Fibroblast of skin of back (primary cell): Measurements from ENCODE around the gene CLIC6.
A peak's percentile ranks its signal among the peaks of the same experiment; 100 is the strongest.

Experiments
- DNase-seq: peaks from one replicate; pipeline ENCODE4 v3.0.0-alpha.2; 2013

The CLIC6 gene

DNA sequence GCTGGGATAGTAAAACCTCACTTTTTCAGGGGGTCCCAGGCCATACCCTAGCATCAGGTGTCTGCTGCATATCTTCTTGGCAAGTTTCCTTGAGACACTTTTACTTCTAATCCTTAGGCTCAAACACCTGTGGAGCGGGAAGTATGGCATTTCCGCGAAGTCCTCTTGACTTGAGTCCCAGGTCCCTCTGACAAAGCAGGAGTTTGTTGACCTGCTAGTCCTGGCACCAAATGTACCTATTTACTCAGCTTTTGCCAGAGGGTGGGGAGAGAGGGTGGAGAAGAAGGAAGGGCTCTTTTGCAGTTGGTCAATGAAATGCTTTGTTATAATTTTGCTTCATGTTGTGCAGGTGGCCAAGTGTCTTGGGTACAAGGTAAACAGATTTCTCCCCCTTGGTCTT is 59.7 kb downstream of the CLIC6 start:
- DNase-seq: no peak

DNA sequence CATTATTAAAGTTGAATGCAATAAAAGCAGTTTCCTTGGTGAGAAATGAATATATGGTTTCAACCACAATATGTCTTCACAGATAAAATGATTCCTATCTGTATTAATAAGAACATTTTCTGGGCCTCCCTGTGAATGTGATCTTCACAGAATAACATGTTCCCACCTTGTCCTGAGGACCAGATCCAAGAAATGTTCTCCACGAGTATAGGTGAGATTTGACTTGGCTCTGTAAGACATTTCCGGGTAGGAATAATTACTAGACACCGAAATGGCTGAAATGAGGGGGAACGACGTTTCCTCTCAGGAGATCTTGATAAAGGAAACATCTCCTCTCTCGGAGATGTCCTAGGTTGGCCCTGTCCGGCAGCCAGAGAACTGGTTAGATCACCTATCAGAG is 61.4 kb downstream of the CLIC6 start:
- DNase-seq: no peak

DNA sequence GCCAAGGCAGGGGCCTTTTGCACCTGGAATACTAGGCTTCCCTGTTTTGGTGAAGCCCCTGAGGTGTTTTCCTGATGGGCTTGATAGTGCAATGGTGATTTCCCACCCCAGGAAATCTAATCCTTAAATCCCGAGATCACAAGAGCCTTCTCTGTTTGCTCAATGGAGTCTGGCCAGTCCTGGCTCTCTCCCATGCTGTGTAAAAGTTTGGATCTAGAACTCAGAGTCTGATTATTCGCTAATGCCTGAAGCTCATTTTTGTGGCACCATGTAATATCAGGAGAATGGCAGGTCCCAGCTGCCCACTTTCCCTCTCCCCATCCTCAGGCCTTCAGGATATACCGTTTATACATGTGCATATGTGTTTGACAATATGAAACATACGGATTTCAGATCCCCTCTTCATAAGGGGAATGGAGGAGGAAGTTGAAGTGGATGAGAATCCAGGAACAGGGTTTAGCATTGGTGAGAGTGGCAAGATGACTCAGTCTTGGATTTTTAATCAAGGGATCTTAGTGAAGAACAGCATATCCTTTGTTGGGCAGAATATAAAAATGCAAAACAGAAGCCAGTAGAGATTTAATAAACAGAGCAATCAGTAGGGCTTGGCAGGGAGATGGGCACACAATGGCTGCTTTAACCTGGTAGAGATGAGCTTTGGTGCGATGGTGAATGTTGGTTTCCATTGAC is 62.1 kb downstream of the CLIC6 start:
- DNase-seq: no peak

DNA sequence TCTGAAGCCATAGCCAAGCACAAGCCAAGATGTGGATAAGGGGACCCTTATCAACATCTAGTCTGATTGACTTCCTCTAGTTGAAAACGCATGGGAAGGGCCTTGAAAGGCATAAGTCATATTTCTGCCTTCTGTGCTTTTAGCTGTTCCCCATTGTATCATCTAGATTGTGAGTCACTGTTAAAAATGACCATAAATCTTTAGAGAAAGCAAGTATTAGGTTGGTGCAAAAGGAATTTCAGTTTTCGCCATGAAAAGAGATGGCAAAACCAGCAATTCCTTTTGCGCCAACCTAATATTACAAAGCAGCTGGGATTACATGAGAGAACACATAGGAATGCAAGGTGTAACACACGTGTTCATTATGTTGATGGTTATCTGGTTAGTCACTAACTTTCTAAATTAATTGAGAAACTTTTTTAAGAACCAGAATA is 63.6 kb downstream of the CLIC6 start:
- no peak for DNase-seq

DNA sequence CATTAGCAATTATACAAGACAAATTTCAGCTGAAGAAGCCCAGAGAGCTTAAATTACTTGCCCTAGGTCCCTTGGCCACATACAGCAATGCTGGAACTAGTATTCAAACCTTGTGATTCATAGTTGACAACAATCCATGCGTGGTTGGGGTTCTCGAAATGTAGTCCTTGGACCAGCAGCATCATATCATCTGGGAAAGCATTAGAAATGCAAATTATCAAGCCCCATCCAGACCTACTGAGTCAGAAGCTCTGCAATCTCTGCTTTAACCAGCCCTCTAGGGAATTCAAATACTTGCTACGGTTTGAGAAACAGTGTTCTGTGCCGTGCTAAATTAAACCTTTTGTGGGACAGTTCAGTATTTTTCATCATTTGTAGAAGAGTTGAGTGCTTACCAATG is 65.1 kb downstream of the CLIC6 start:
- no peak for DNase-seq

DNA sequence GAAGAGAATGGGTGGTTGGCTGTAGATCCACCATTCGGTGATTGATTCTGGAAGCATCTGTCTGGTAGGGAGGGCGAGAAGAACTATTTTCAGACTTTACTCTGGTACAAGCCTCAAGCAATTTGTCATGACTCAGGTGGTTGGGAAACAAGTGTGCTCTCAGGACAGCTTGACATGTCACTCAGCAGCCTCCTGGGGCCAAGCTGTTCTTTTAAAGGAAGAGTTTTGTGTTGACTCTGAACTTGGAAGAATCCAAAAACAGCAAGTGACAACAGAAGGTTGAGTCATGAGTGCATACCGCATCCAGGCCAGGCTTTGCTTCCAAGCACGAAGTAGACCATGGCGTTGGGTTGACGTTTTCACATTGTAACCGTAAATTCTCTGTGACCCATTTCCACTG is 65.9 kb downstream of the CLIC6 start:
- peak; percentile 51 for DNase-seq

DNA sequence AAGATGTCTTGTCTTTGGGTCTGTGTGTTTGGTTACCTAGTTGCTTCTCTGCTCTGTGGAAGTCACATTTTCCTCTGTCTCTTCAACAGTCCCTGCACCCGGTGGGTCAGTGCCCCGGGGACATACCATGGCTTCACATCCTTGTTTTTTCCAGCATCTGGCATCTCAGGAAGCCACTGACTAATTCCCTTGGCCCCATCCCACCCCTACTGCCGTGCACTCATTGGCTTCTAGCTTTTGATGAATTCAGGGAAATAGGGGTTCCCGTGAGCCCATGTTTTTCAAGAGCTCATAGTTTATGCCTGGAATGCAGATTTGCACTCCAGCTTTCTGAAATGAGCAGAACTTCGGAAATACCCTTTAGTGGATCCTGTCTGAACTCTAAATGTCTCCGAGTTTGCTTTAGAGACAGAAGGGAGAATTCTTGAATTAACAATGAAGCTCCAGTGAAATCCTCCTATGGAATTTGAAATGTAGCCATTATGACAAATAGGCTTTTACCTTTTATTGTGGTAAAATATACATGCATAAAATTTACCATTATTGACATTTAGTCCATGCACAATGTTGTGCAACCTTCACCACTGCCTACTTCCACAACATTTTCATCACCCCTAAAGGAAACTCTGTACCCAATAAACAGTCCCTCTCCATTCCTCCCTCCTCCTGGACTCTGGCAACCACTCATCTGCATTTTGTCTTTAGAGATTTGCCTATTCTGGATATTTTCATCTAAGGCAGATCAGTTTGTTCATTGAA is 67.5 kb downstream of the CLIC6 start:
- DNase-seq: peak; percentile 88

DNA sequence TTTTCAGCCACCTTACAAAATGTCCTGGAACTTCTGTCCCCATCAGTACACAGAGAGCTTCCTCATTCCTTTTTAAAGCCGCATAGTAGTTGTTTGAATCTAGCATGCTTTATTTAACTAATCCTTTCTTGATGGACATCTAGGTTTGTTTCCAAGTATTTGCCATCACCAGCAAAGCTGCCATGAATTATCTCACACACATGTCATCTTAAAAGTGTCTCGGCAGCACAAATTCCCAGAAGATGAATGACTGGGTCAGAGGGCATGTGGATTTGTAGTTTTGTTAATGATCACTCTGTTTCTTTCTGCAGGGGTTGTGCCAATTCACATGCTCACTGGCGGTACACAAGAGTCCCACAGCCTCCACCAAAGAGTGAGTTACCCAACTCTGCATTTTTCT is 68.3 kb downstream of the CLIC6 start:
- peak; percentile 50 for DNase-seq

DNA sequence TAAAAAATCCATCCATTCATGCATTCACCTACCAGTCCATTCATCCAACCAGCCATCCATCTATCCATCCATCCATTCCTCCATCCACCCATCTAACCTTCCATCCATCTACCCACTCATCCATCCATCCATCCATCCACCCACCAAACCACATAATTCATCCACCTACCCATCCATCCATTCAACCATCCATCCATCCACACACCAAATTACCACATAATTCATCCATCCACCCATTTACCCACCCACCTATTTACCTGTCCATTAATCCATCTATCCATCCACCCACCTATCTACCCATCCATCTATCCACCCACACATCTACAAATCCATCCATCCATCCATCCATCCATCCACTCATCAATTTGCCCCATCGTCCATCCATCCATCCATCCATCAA is 71.4 kb downstream of the CLIC6 start:
- no peak for DNase-seq

DNA sequence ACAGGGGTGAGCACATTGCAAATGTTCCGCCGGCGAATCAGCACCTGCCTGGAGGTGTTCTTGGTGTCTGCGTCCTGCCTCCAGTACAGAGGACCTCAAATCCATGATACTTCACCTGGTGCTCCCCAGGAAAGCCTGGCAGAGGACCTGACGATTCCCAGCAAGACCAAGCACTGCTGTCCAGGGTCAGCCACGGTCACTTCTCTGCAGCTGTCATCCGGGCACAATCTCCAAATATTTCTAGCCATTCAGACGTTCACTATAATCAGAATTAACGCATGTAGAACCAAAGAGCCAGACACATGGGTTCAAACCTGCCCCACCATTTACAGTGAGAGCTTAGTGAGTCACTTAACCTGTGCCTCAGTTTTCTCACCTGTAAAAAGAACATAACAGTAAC is 74.5 kb downstream of the CLIC6 start:
- no peak for DNase-seq

DNA sequence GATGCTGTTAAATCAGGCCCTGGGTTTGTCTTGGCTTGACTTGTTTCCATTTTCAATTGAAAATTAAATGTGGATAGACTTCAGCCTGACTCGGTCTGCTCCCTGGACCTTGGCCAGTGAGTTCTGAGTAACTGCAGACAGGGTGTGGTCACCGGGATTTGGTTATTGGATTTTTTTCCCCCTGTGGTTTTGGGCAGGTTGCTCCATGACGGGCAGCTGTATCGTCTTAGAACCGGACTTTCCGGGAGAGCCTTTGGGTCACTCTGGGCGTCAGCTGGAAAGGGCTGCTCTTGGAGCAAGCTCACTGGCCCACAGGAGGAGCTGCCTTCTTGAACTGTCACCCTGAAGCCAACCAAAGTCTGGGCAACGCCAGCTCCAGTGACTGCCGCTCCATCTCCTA is 75.0 kb downstream of the CLIC6 start:
- peak; percentile 40 for DNase-seq

DNA sequence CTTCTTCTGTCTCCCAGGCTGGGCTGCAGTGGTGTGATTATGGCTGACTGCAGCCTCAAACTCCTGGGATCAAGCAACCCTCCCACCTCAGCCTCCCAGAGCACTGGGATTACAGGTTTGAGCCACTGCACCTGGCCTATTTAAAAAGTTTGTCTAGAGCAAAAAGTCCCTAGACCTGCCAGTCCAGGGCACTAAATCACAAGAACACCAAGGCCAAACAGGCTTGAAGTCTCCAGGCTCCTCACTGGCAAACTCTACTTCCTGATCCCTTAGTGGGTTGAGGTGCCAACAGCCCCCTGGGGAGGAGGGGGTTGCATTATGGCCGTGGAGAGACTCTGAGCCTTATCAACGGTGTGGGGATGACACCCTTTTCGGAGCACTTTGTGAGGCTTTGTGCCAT is 76.0 kb downstream of the CLIC6 start:
- no peak for DNase-seq

DNA sequence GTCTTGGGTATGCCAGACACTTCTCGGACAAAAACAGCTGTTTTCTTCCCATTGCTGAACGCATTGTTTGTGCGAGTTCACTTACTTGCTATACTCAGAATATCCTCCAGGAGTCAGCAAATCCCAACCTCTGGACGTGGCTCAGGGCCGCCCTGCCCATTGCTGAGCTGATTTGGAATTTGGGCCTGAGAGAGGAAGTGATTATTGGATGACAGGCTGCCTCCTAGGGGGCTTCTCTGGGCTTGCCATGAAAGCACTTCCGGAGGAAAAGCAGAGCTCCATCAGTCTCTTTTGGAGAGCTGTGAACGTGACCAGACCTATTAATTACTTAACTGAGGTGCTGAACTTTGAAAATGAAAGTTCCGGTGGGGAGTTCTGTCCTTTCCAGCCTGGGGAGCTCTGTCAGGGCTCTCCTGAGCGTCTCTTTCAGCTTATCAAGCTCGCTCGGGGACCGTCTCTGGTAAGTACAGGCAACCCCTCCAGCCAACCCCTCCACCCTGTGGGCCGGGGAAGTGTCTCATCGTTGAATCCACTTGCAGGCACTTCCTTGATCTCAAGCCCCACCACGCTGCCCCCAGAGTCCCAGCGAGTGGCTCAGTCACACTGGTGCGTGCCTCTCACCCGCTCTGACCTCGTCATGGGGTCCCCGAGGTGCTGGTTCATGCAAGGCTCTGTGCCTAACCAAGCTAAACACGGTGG is 76.9 kb downstream of the CLIC6 start:
- DNase-seq: peak; percentile 91

DNA sequence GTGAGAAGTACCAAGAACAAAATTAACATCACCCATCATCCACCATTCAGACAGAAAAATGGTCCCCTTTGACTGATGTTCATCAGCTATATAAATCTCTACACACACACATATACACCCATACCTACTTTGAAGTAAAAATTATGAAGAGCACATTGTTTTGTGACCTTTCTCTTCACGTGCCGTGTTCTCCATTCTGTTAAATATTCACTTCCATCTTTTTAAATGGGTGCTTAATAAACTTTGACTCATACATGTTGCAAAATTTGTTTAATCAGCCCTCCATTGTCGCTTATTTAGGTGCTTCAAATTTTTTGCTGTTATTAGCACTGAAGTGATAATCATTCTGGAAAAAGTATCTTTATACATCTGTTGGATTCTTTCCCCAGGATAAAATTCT is 80.1 kb downstream of the CLIC6 start:
- no peak for DNase-seq

DNA sequence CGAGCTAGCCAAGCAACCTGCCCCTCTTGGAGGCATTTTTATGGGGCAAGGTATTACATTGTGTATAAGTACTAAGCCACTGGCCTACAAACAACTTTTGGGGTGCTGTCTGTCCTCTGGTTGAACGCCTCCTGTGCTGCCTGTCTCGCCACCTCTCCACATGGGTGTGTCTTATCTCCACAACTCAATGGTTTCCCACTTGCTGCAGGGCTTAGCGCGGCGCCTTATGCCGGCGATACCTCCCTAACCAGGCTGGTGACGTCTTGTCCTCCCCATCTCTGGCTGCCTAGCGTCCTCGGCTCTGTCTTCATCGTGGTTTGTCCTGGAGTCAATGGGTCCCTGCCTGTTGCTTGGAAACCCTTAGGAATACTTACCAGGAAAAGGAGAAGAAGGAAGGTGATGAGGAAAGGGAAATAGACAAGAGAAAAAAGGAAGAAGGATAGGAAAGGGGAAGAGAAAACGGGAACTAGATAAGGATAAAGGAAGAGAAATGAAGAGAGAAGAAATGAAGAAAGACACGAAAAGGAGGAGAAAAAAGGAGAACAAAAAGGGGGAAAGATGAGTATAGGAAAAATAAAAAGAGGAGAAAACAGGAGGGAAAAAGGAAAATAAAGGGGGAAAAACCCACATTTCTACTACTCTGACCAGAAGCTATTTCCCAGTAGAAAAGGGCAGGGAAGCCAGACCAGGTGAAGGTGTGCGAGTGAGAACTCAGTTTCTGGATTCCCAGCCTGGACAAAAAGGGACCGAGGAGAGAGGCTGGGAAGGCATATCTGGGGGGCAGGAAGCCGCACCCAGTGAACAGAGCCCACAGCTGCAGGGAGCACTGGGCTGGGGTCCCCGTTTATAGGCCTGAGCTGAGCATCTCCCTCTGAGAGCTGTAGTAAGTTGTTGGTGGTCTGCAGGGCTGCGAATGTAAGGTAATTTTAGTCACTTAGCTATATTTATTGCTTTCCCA is 86.2 kb downstream of the CLIC6 start:
- no peak for DNase-seq

DNA sequence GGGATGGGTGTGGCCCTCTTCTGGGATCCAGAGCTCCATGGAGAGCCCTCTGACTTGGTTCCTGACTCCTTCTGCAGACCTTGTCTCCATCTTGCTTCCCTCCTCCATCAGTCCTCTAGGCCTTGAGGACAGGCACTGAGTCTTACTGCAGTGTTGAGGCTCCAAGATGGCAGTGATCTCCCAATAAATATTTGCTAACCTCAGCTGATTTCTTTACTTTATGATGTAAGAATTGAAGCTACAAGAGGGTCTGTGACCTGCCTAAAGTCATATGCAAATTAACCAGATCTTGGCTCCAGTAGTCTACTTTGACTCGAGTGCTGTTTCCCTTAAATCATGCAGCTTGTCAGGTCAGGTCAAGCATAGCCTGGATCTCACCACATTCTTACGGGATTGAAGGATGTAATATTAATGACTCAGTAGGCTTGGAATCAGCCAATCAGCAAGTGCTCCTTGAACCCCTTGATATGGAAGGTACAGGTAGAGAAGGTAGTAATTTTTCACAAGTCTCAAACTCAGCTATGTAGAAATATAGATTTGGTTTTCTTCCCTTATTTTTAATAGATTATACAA is 93.0 kb downstream of the CLIC6 start:
- DNase-seq: no peak

DNA sequence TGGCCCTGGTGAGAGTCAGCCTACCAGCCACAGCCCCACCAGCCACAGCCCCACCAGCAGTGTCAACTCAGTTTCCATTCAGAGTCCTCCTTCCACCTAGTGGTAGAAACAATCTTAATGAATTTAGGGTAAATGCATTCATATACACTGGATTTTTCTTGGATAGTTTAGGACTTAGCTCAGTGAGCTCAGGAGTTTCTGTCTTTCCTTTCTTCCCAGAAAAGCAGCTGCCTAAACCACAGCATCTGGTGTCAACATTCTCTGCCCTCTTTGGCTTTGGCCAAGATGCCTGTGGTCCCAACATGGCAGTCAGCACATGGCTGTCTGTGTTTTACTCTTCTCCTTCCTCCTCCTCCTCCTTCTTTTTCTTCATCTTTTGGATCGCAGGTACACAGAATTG is 94.0 kb downstream of the CLIC6 start:
- peak; percentile 30 for DNase-seq

DNA sequence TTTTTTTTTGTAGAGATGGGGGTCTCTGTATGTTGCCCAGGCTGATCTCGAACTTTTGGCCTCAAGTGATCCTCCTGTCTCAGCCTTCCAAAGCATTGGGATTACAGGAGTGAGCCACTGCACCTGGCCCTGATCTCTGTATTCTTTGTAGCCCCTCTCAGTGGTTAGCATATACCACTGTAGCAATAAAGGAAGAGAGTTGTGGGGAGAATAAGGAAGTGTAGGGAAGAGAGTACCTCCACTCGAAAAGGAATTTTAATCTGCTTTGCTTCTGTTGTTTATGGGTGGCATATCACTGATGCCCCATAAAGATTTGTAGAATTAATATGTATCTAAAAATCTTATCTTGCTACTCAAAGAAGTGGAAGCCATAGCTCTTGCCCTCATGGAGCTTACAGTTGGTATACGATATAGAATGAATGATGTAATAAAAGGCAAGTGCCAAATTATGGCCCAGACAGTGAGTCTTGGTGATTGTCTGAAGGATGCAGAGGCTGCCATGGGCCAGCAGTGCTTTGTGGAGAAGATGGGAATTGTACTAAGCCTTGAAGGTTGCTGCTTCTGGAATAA is 96.0 kb downstream of the CLIC6 start:
- no peak for DNase-seq

DNA sequence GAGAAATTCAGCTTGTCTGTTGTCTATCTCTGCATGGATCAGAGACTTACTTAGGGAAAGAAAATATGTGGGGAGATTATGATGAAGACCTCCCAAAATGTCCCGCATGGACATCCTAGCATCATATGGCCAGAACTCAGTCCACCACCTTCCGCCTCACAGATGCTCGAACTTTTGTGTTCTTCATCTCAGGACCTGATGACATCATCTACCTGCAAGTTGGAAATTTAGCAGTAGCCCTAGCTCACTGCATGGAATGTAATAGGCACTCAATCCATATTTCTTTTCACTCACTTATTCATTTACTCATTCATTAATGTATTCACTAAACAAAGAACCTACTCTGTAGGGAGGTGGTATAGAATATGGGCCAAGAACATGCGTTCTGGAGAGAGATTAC is 96.8 kb downstream of the CLIC6 start:
- no peak for DNase-seq

DNA sequence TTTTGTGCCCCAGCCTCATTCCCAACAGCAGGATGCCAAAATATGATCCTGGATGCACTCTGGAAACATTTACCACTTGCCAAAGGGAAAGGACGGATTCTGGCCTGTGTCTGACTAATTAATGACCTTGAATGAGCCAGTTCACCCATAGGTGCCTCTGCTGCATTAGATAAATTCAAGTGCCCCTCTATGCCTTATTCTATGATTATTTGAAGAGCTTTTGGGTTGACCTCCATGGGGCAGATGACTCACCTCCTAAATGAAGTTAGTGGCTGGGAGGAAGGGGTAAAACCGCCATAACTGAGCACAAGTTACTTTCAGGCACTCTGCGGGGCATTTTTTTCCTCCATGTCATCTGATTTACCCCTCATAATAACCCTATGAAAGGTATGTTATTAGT is 98.1 kb downstream of the CLIC6 start:
- no peak for DNase-seq
